GM23338 (cell line): ENCODE measurements around the gene CLPSL2.

Experiments
- EZH2 ChIP-seq: fragments of 200-600 bp; sonication (generic); IDR thresholded peaks from one replicate; pipeline ENCODE4 v1.8.0; 2017; ENCODE audit warnings: antibody characterized with exemption, mild to moderate bottlenecking, low read depth; ENCODE audit not compliant: unreplicated experiment
- TF ChIP-seq, protein P1 (sequence below), 2 experiments: fragments of 200-600 bp in 1 of 2; sonication (generic) in 1 of 2; conservative IDR thresholded peaks; 2 replicates each; pipeline versions ENCODE4 v1.5.1 to v1.6.1; 2016 to 2017; ENCODE audit warnings: antibody characterized with exemption in 2 of 2, low read depth in 2 of 2, mild to moderate bottlenecking in 2 of 2, moderate library complexity in 1 of 2

- TF ChIP-seq EZH2, result no peak
- TF ChIP-seq, protein P1, sequence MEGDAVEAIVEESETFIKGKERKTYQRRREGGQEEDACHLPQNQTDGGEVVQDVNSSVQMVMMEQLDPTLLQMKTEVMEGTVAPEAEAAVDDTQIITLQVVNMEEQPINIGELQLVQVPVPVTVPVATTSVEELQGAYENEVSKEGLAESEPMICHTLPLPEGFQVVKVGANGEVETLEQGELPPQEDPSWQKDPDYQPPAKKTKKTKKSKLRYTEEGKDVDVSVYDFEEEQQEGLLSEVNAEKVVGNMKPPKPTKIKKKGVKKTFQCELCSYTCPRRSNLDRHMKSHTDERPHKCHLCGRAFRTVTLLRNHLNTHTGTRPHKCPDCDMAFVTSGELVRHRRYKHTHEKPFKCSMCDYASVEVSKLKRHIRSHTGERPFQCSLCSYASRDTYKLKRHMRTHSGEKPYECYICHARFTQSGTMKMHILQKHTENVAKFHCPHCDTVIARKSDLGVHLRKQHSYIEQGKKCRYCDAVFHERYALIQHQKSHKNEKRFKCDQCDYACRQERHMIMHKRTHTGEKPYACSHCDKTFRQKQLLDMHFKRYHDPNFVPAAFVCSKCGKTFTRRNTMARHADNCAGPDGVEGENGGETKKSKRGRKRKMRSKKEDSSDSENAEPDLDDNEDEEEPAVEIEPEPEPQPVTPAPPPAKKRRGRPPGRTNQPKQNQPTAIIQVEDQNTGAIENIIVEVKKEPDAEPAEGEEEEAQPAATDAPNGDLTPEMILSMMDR (conservative IDR thresholded peaks at IDR 0.05; ENCODE audit: low read depth in 2 of 2), result no peak
Observed at GRCh38 chr6:35765739-35766138, 10.7 kb upstream of the CLPSL2 start.
